Ureter (tissue), 1 donor: ENCODE measurements around the gene IFITM1. TPM values are rescaled to one million over a fixed set of nuclear protein-coding genes. Genes with fewer than 3 reads are reported as not detected.
"Not testable (repeated sequence)": the region's sequence is repeated elsewhere in the genome, so short reads cannot be mapped to it uniquely, and the experiment has no call there.

ENCODE experiments used
- DNase-seq: peaks from one replicate; pipeline ENCODE4 v3.0.0-alpha.2; 2020; ENCODE audit warnings: low spot score
- total RNA-seq: library from RNA; stranded (reverse); gene quantifications from one replicate; pipeline ENCODE4 v1.2.4, GENCODE V29; 2023
- donor health status: DM: yes; HTN: yes; CAD: no.

IFITM1 gene
- total RNA-seq, 1 donor from 2014 or later = 150 TPM

DNA sequence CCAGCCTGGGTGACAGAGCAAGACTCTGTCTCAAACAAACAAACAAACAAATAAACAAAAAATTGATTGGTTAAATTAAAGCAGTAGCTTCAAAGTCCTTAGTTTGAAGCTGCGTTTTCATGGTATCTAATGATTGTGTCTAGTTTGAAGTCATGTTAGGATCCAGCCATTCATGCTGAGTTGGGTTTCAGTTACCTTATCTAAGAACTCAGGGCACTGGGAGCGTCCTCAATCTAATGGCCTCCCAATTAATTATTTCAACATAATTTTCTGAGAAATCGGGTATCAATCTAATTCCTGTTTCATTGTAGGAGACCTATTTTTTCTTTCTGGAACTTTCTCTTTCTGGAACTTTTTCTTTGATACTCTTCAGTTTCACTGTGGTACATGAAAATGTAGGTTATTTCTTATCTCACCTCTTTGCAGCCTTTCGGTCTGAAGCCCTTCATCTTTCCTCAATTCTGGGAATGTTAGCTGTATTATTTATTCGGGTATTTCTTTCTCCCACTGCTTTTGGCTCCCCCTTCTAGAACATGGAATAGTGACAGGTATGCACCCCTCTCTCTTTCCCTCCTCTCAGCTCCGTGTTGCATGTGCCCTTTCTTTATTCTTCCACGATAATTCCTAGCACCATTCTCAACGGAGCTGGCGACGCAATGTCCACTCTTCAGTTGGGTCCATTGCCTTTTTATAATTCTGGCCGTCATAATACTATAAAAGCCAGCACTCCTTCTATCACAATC is 31.2 kb downstream of the IFITM1 start:
- DNase-seq = no peak

DNA sequence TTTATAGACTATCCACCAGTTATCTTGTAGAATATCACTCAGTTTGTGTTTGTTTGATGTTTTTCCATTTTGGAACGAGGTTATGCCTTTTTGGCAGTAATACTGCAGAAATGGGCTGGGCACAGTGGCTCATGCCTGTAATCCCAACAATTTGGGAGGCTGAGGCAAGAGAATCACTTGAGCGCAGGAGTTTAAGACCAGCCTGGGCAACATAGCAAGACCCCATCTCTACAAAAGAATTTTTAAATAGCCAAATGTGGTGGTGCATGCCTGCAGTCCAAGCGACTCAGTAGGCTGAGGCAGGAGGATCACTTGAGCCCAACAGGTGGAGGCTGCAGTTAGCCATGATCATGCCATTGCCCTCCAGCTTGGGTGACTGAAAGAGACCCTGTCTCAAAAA is 32.7 kb downstream of the IFITM1 start:
- DNase-seq = no peak

GRCh38 chr11:349270-349954 is 35.6 kb downstream of the IFITM1 start:
- not testable (repeated sequence) for DNase-seq

- not testable (repeated sequence) for DNase-seq
Observed at GRCh38 chr11:350033-350722, 36.3 kb downstream of the IFITM1 start.

DNA sequence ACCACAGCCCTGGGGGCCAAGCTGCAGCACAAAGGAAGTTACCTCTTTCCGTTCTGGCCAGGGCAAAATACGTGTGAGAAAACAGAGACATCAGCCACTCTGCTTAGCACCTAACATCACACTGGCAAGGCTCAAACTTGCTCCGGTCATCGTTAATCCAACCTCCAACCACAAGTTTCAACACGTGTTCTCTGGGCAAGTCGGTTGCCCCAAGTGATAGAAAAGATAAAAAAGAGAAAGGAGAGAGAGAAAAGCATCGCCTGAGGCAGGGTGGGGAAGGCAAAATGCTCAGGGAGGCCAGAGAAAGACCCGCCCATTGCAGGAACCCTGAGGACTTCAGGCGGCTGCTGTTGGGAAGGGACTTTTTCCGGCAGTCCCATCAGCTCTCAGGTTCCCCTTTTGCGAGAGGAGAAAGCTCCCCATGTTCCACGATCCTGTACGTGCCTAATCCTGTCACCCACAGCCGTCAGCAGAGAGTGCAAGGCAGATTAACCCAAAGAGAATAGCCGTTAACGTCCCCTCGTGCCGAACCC is 36.9 kb downstream of the IFITM1 start:
- peak; percentile 50 for DNase-seq

DNA sequence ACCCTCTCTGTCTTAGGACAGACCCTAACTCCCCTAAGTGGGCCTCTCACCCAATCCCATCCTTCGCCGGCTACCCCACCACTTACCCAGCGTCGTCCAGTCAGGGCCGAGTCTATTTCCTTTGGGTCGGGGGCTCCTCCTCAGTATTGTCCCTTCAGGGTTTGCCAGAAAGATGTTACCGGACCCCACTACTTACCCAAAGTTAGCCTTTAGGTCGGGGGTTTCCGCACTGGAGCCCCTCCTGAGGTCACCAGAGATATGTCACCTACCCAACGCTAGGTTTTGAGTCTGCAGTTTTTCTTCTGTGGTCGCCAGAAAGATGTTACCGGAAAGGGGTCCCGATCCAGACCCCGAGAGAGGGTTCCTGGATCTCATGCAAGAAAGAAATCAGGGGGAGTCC is 37.6 kb downstream of the IFITM1 start:
- peak; percentile 41 for DNase-seq

- DNase-seq = peak; percentile 41
Observed at GRCh38 chr11:352456-353031, 38.7 kb downstream of the IFITM1 start.

DNA sequence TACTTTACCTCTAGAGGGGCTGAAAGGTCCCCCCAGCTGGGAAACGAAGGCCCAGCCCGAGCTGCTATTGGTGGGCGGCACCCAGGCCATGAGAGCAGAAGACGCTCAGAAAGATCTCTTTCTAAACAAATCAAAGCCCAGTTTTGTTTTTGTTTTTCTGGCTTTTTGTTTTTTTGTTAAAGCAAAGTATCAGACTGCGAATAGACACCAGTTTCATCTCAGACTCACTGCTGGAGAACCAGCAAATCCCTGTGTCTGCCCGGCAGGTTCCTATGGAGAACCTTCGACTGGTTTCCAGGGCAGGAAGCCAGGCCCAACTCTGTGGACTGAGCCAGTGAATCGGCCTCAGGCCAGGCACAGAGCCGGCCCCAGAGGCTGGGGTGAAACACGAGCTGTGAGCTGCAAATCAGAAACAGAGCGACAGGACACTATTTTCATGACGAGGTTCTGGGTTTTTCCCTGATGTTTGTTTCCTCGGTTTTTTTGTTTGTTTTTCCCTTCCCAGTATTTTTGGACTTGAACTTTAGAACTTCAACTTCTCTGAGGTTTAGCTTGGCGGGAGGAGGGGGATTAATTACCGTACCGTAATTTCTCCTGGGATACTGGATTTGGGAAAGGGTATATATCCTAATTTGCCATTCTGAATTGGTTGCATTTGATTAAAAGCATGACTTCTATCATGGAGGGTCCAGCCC is 39.5 kb downstream of the IFITM1 start:
- DNase-seq = peak; percentile 81

- DNase-seq = peak; percentile 94
Observed at GRCh38 chr11:355581-356458, 42.0 kb downstream of the IFITM1 start.

DNA sequence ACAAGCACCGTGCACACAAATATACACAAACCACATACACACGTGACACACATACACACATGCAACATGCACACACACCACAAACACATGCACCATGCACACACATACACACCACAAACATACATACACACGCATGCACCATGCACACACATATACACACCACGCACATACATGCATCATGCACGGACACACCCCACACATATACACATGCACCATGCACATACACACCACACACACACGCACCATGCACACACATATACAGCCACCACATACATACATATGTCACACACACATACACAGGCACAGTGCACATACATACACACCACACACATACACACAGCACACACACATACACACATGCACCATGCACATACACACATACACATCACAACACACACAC is 42.8 kb downstream of the IFITM1 start:
- no peak for DNase-seq

DNA sequence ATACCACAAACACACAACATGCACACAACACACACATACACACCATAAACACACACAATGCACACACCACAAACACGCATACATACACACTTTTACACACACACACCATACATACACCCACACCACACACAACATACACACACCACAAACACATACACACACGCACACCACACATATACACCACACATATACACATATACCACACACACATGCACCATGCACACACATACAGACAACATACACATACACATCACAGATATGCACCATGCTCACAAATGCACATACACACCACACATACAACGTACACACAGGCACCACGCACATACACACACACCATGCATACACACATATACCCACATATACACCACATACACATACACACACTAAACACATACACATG is 43.7 kb downstream of the IFITM1 start:
- DNase-seq = no peak

- DNase-seq = no peak
Observed at GRCh38 chr11:358129-358800, 44.4 kb downstream of the IFITM1 start.

DNA sequence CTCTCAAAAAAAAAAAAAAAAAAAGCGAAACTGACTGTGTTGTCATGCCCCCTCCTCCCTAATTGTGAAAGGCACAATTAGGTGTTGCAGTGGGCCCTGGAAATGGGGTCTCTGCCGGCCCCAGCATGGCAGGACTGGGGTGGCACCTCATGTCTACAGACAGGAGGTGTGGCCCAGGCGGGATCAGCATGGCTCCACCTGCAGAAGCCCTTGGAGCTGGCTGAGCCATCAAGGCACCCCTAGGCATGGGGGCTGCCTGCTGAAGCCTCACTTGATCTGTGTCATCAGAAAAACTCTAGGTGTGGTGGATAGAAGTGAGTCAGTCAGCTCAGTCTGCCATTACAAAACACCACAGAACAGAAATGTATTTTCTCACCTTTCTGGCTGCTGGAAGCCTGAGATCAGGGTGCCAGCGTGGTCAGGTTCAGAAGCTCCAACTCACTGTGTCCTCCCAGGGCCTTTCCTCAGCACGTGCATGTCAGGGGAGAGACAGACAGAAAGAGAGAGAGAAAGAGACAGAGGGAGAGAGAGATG is 45.4 kb downstream of the IFITM1 start:
- DNase-seq = no peak

DNA sequence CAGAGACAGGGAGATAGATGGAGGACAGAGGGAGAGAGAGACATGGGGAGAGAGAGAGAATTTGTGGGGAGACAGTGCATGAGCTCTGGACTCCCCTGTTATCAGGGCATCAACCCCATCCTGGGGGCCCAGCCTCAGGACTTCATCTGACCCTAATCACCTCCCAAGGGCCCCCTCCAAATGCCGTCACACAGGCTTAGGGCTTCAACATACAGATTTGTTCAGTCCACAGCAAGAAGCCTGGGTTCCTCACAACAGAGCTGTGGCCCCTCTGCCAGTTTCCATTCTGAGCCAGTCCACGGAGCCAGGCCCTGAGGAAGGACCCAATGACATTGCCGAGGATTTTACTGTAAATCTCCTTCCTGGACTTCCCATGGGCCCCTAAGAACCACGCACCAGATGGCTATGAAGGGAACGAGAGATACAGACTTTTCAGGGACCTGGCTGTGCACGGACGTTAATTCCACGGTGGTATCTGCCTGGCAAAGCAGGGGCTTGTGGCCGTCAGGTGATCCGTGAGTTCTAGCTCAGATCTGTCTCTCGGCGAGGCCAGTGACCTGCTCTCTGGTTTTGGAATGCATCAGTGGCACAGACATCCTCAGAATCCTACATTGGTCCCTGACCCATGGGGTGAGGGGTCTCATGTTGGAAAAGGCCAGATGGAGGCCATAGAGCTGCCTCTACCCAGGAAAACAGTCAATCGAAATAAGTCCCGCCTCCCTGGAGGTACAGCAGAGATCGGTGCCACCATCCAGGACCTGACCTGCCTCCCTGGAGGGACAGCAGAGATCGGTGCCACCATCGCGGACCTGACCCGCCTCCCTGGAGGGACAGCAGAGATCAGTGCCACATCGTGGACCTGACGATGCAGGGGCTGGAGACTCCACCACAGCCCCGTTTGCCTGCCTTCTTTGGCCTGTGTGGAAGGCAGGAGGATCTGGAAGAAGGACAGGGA is 46.8 kb downstream of the IFITM1 start:
- no peak for DNase-seq

DNA sequence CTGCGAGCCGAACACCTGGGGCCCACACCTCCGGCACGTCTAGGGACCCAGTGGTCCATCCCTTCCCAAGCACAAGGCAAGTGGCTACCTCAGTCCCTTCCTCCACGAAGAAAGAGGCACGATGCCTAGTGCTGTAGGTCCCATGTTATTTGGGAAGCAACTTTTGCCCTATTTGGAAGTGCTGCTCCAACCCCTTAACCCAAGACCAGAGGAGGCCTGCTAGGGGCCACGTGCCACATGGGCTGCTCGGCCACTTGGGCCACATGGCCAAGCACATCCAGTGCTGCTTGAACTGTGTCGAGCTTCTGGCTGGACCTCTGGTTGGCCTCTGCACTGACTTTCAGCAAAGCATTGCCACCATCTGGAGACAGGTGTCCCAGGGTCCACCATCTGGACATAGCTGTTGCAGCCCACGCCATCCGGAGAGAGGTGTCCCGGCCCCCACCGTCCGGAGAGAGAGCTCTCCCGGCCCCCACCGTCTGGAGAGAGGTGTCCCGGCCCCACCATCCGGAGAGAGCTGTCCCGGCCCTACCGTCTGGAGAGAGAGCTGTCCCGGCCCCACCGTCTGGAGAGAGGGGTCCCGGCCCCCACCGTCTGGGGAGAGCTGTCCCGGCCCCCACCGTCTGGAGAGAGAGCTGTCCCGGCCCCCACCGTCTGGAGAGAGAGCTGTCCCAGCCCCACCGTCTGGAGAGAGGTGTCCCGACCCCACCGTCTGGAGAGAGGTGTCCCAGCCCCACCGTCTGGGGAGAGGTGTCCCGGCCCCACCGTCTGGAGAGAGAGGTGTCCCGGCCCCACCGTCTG is 49.0 kb downstream of the IFITM1 start:
- no peak for DNase-seq

DNA sequence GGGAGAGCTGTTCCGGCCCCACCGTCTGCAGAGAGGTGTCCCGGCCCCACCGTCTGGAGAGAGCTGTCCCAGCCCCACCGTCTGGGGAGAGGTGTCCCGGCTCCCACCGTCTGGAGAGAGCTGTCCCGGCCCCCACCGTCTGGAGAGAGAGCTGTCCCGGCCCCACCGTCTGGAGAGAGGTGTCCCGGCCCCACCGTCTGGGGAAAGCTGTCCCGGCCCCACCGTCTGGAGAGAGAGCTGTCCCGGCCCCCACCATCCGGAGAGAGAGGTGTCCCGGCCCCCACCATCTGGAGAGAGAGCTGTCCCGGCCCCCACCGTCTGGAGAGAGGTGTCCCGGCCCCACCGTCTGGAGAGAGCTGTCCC is 49.6 kb downstream of the IFITM1 start:
- DNase-seq = not testable (repeated sequence)

DNA sequence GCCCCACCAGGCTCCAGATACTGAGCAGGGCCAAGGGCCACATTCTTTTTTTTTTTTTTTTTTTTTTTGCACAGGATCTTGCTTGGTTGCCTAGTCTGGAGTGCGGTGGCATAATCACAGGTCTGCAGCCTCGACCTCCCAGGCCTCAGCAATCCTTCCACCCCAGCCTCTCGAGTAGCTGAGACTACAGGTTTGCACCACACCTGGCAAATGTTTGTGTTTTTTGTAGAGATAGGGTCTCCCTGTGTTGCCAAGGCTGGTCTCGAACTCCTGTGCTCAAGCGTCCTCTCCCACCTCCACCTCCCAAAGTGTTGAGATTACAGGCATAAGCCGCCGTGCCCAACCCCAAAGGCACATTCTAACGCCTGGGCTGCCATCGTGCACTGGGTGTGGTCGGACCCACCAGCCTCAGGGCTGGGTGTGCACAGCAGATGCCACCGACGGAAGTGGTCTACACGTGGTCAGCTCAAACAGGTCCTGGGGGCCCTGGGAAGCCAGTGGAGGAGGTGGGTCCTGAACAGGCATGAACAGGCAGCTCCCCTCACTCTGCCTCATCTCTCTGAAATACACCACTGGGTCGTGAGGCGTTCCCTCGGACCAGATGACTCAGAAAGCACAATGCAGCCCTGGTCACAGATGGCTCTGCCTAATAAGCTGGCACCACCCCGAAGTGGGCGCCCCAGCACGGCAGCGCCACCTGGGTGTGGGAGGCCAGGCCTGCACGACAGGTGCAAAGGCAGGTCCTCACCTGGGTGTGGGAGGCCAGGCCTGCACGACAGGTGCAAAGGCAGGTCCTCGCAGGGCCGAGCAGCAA is 50.3 kb downstream of the IFITM1 start:
- DNase-seq = peak; percentile 76
